GM12875 (cell line): ENCODE measurements around the gene C1orf35.

ENCODE experiments used
- H3K4me3 ChIP-seq: one replicate; pipeline ENCODE4 v1.5.1; 2011; ENCODE audit warnings: low read depth, low read length, control low read depth
- TF ChIP-seq, protein P1 (sequence below): IDR thresholded peaks from 2 replicates; pipeline ENCODE4 v1.5.1; 2011; ENCODE audit warnings: low read depth, mild to moderate bottlenecking, control low read depth, inconsistent platforms, low read length, moderate library complexity, borderline replicate concordance; ENCODE audit not compliant: insufficient read depth

C1orf35 gene

DNA sequence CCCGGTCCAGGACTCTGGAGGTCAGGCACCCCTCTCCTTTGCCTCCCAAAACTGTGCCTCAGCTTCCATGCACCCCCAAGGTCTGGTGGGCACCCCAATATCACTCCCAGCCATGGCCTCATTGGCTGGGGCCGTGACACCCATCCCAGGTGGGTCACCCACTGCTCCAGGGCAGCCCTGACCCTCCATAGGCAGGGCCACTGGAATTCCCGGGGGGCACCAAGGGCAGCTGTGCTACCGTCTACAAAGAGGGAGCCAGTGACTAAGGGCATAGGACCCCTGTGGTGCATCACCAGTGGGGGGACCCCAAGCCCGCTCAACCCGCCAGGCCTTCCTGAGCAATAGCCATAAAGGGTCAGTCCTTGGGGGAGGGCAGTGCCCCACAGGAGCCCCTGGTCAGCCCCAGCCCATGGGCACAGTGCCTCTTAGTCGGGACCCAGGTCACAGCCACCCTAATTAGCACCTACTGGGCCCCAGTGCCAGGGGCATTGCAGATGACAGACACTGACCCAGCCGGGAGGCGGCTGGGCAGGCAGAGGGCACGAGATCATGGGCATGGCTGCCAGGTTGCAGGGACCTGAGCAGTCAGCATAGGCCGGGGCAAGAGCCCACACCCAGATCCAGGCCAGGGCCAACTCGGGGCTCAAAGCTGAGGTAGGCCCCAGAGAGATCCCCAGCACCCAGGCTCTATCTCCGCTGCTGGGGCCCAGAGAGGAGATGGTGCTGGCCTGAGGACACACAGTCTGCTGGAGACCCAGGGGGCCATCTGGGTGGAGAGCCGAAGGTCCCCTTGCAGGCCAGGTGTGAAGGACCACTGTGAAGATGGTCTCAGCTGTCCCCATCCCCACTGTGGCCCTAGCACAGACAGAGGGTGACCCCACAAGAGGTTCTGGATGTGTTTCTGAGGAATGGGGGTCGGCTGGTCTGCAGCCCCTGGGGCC lies 39.6 kb downstream of the C1orf35 start:
- no peak overlapping the region for H3K4me3 ChIP-seq
- TF ChIP-seq, protein P1, sequence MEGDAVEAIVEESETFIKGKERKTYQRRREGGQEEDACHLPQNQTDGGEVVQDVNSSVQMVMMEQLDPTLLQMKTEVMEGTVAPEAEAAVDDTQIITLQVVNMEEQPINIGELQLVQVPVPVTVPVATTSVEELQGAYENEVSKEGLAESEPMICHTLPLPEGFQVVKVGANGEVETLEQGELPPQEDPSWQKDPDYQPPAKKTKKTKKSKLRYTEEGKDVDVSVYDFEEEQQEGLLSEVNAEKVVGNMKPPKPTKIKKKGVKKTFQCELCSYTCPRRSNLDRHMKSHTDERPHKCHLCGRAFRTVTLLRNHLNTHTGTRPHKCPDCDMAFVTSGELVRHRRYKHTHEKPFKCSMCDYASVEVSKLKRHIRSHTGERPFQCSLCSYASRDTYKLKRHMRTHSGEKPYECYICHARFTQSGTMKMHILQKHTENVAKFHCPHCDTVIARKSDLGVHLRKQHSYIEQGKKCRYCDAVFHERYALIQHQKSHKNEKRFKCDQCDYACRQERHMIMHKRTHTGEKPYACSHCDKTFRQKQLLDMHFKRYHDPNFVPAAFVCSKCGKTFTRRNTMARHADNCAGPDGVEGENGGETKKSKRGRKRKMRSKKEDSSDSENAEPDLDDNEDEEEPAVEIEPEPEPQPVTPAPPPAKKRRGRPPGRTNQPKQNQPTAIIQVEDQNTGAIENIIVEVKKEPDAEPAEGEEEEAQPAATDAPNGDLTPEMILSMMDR = no peak

GRCh38 chr1:228062812-228063211 lies 40.3 kb downstream of the C1orf35 start:
- no peak overlapping the region for H3K4me3 ChIP-seq
- TF ChIP-seq, protein P1 = no peak

DNA sequence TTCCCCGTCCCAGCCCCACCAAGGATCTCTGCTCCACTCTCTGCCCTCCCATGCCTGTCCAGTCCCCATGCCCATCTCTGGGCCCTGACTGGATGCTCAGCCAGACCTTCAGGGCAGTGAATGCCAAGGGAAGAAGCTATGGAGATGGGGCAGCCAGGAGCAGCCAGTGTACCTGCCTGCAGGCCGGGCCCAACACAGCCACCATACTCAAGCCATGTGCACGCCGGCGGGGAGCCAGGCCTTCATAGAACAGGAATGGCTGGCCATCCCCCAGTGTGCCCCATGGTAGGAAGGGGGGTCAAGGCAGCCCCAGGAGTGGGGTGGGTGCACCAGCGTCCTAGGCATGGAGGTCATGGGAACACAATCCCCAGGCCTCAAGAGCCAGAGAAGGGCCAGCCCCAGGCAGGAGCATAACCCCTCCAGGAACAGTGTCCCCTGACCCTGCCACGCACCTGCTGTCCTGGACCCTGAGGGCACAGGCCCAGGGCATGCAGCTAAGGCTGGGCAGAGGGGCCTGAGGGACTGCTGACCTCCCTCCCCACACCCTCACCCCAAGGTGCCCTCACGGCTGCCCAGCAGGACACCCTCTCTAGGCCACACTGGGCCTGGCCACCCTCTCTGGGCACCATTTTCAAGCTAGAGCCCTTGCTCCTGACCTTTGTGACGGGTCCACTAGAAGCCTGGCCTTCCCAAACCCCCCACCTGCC lies 40.9 kb downstream of the C1orf35 start:
- TF ChIP-seq, protein P1 = no peak
- no peak overlapping the region for H3K4me3 ChIP-seq

- no peak overlapping the region for H3K4me3 ChIP-seq
- TF ChIP-seq, protein P1 = no peak
Observed at GRCh38 chr1:228061411-228062084, 41.6 kb downstream of the C1orf35 start.

DNA sequence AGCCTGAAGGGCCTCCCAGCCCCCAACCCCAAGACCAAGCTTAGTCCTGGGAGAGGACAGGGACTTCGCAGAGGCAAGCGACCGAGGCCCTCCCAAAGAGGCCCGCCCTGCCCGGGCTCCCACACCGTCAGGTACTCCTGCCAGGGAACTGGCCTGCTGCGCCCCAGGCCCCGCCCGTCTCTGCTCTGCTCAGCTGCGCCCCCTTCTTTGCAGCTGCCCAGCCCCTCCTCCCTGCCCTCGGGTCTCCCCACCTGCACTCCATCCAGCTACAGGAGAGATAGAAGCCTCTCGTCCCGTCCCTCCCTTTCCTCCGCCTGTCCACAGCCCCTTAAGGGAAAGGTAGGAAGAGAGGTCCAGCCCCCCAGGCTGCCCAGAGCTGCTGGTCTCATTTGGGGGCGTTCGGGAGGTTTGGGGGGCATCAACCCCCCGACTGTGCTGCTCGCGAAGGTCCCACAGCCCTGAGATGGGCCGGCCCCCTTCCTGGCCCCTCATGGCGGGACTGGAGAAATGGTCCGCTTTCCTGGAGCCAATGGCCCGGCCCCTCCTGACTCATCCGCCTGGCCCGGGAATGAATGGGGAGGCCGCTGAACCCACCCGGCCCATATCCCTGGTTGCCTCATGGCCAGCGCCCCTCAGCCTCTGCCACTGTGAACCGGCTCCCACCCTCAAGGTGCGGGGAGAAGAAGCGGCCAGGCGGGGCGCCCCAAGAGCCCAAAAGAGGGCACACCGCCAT lies 42.5 kb downstream of the C1orf35 start:
- H3K4me3 ChIP-seq = no peak overlapping the region
- TF ChIP-seq, protein P1 = no peak

DNA sequence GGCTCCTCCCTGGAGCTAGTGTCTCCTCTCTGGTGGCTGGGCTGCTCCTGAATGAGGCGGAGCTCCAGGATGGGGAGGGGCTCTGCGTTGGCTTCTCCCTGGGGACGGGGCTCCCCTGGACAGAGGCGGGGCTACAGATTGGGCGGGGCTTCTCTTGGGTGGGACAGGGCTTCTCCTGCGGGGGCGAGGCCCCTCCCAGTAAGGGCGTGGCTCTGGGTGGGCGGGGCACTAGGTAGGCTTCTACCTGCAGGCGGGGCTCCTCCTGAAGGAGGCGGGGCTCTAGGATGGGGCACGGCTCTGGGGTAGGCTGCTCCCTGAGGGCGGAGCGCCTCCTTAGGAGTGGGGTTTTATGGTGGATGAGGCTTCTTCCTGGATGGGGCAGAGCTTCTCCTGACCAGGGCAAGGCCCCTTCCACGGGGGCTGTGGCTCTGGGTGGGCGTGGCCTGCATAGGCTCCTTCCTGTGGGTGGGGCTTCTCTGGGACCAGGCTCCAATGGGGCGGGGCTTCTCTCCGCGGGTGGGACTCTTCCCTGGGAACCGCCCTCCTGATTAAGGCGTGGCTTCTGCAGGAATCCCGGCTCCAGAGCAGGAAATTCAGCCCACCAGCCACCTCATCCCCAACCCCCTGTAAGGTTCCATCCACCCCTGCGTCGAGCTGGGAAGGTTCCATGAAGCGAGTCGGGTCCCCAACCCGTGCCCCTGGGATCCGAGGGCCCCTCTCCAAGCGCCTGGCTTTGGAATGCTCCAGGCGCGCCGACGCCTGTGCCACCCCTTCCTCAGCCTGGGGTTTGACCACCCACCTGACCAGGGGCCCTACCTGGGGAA lies 43.3 kb downstream of the C1orf35 start:
- TF ChIP-seq, protein P1 = no peak
- H3K4me3 ChIP-seq = no peak overlapping the region
